ENCODE measurements around the gene SPINK8. TPM values are rescaled to one million over a fixed set of nuclear protein-coding genes. Genes with fewer than 3 reads are reported as not detected.

Gene SPINK8
- total and polyA plus RNA-seq, 2 of the 4 experiments (the other 2 are of a cell fraction), result not detected

DNA sequence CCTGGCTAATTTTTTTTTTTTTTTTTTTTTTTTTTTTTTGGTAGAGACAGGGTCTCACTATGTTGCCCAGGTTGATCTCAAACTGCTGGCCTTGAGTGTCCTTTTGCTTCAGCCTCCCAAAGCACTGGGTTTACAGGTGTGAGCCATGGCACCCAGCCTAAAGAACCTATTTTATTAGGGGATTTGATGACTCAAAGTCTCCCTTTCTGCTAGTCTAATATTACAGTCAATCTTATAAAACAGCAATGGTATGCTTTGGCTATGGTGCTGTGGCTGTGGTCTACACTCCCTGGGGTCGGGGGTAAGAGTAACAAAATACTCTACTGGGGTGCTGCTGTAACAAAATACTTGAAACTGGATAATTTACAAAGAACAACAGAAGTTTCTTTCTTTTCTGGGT is 47.8 kb downstream of the SPINK8 start:
- Histone ChIP-seq H3K23ac (ENCODE audit: low read depth, low read length) (no peak overlapping the region), H3K9me1 (ENCODE audit: insufficient read depth, low read length) (no peaks in the 10 kb centered on the region), H3K27me3 (ENCODE audit: control insufficient read depth, insufficient read depth, low read length) (no peaks in the 10 kb centered on the region), H3K9me3 (ENCODE audit: control insufficient read depth, insufficient read depth, low read length) (no peaks in the 10 kb centered on the region), H3K36me3 (ENCODE audit: control insufficient read depth, insufficient read depth, low read length) (no peaks in the 10 kb centered on the region; the same call in 1 of the 2 replicates), H3K4me1 (ENCODE audit: control insufficient read depth, insufficient read depth, low read length) (peaks cover 2% of the 10 kb centered on the region; the same call in 1 of the 2 replicates), H4K5ac (ENCODE audit: low read depth, low read length) (no peak overlapping the region), H2AK9ac (replicated peaks; ENCODE audit: low read depth, low read length, poor library complexity) (no peak overlapping the region), H3K79me1 (ENCODE audit: low read depth in 1 of 2, low read length in 2 of 2) (no peaks in the 10 kb centered on the region), H2BK20ac (ENCODE audit: low read depth, low read length) (no peak overlapping the region), H2BK15ac (ENCODE audit: low read depth, low read length) (no peak overlapping the region), H3K18ac (ENCODE audit: low read depth, low read length) (no peak overlapping the region), H2BK120ac (ENCODE audit: low read depth, low read length) (no peak overlapping the region), H4K8ac (ENCODE audit: low read depth in 2 of 2, low read length in 2 of 2) (no peak overlapping the region), H3K27ac (ENCODE audit: insufficient read depth, low read length) (no peak overlapping the region), H2BK5ac (ENCODE audit: low read depth, low read length, poor library complexity, severe bottlenecking) (no peak overlapping the region), H4K91ac (ENCODE audit: insufficient read depth, low read depth, low read length) (no peak overlapping the region), H3K9ac (ENCODE audit: low read depth, low read length) (no peak overlapping the region), H2AFZ (replicated peaks; ENCODE audit: low read length, poor library complexity) (no peak overlapping the region), H2AK5ac (ENCODE audit: low read depth, low read length) (no peak overlapping the region), H3K56ac (ENCODE audit: extremely low read depth, insufficient read depth, low read length) (no peak overlapping the region), H4K20me1 (ENCODE audit: insufficient read depth, low read length) (no peaks in the 10 kb centered on the region), H3K4me2 (ENCODE audit: low read depth, low read length) (no peak overlapping the region), H3K14ac (replicated peaks; ENCODE audit: low read depth, low read length) (no peak overlapping the region), H3K4me3 (ENCODE audit: insufficient read depth, low read depth, low read length) (no peak overlapping the region), H3K4ac (ENCODE audit: low read depth, low read length) (no peak overlapping the region)
- dilution Hi-C loops (cut with HindIII; ENCODE audit: low sequenced_read_pairs, unreplicated experiment), result no loop called here
- no CpG with 5 or more reads among the region's 1 CpG for WGBS, 2 experiments (ENCODE audit: extremely low coverage in 2 of 2, insufficient read length in 1 of 2)
- BruUV-seq (replicated peaks), result no TSS peak
- intact Hi-C loops (cut with micrococcal nuclease), result no loop called here
- ChIA-PET POLR2A (ENCODE audit: unreplicated experiment) (no interaction called here), CTCF (interaction anchor here (1.0 to 1.4 kb wide), 2 partner anchors 13 to 151 kb away, joined by 3 to 4 read pairs; no protein-coding TSS in a partner anchor)
- in situ Hi-C loops (cut with MboI; ENCODE audit: low sequenced_read_pairs), result no loop called here
- ATAC-seq (ENCODE audit: low read depth), result no peak
- no peak for TF ChIP-seq CEBPB (IDR thresholded peaks at IDR 0.05; ENCODE audit: low read depth, low read length)
- no peak for TF ChIP-seq MXI1 (IDR thresholded peaks at IDR 0.05; ENCODE audit: borderline replicate concordance, low read depth, low read length)
- no peak for TF ChIP-seq BHLHE40 (IDR thresholded peaks at IDR 0.05; ENCODE audit: low read depth, low read length)
- TF ChIP-seq RAD21 (IDR thresholded peaks at IDR 0.05; ENCODE audit: low read length), result no peak
- no peak for TF ChIP-seq SMC3 (IDR thresholded peaks at IDR 0.05; ENCODE audit: low read depth, low read length)
- TF ChIP-seq POLR2A (IDR thresholded peaks at IDR 0.05; ENCODE audit: low read depth, low read length), result no peak
- TF ChIP-seq, protein P1, sequence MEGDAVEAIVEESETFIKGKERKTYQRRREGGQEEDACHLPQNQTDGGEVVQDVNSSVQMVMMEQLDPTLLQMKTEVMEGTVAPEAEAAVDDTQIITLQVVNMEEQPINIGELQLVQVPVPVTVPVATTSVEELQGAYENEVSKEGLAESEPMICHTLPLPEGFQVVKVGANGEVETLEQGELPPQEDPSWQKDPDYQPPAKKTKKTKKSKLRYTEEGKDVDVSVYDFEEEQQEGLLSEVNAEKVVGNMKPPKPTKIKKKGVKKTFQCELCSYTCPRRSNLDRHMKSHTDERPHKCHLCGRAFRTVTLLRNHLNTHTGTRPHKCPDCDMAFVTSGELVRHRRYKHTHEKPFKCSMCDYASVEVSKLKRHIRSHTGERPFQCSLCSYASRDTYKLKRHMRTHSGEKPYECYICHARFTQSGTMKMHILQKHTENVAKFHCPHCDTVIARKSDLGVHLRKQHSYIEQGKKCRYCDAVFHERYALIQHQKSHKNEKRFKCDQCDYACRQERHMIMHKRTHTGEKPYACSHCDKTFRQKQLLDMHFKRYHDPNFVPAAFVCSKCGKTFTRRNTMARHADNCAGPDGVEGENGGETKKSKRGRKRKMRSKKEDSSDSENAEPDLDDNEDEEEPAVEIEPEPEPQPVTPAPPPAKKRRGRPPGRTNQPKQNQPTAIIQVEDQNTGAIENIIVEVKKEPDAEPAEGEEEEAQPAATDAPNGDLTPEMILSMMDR (conservative IDR thresholded peaks at IDR 0.05; ENCODE audit: low read depth, low read length), result no peak
- no peak for TF ChIP-seq MAFK (IDR thresholded peaks at IDR 0.05; ENCODE audit: low read depth, low read length)
- TF ChIP-seq MAZ (IDR thresholded peaks at IDR 0.05; ENCODE audit: borderline replicate concordance, low read depth, low read length), result no peak
- TF ChIP-seq NFE2L2 (IDR thresholded peaks at IDR 0.05; ENCODE audit: low read depth, low read length), result no peak
- no peak for TF ChIP-seq CHD1 (IDR thresholded peaks at IDR 0.05; ENCODE audit: low read depth, low read length)
- no peak for TF ChIP-seq RCOR1 (IDR thresholded peaks at IDR 0.05; ENCODE audit: insufficient replicate concordance, low read length)
- no peak for TF ChIP-seq FOS (IDR thresholded peaks at IDR 0.05; ENCODE audit: low read depth, low read length)
- TF ChIP-seq, protein P2, sequence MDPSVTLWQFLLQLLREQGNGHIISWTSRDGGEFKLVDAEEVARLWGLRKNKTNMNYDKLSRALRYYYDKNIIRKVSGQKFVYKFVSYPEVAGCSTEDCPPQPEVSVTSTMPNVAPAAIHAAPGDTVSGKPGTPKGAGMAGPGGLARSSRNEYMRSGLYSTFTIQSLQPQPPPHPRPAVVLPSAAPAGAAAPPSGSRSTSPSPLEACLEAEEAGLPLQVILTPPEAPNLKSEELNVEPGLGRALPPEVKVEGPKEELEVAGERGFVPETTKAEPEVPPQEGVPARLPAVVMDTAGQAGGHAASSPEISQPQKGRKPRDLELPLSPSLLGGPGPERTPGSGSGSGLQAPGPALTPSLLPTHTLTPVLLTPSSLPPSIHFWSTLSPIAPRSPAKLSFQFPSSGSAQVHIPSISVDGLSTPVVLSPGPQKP (IDR thresholded peaks at IDR 0.05; ENCODE audit: borderline replicate concordance, low read depth, low read length), result no peak
- DNase-seq, result no peak
